Lower lobe of right lung (tissue), 2 donors: ENCODE results near the gene AKAP1. TPM values are rescaled to one million over a fixed set of nuclear protein-coding genes. Genes with fewer than 3 reads are reported as not detected.

Source experiments
- ATAC-seq, 2 donors: fragments of 200-7000 bp; cut with Tn5 transposase; one replicate each; pipeline ENCODE4 v1.9.1; 2020 to 2022; ENCODE audit warnings: mild to moderate bottlenecking in 2 of 2, moderate library complexity in 2 of 2
- DNase-seq: peaks from one replicate; pipeline ENCODE4 v3.0.0-alpha.2; 2020
- H3K27ac ChIP-seq: fragments of 200-600 bp; one replicate; pipeline ENCODE4 v1.8.0; 2022
- H3K27me3 ChIP-seq: fragments of 200-600 bp; one replicate; pipeline ENCODE4 v1.8.0; 2022; ENCODE audit warnings: low read depth
- H3K36me3 ChIP-seq: fragments of 200-600 bp; one replicate; pipeline ENCODE4 v1.8.0; 2022; ENCODE audit warnings: mild to moderate bottlenecking
- H3K4me1 ChIP-seq: fragments of 200-600 bp; one replicate; pipeline ENCODE4 v1.8.0; 2022
- H3K4me3 ChIP-seq: fragments of 200-600 bp; one replicate; pipeline ENCODE4 v1.8.0; 2022; ENCODE audit warnings: mild to moderate bottlenecking
- H3K9me3 ChIP-seq: fragments of 200-600 bp; one replicate; pipeline ENCODE4 v1.8.0; 2022
- CTCF ChIP-seq: fragments of 200-600 bp; IDR thresholded peaks from one replicate; pipeline ENCODE4 v1.8.0; 2022; ENCODE audit warnings: antibody characterized with exemption, mild to moderate bottlenecking
- intact Hi-C: fragments of 100-400 bp; cut with DNase I; formaldehyde crosslinking; loops from one replicate; pipeline ENCODE4 v1.11.0; 2022
- total RNA-seq: library from RNA; stranded (reverse); fragmentation: NEBNext Ultra II Directional; extraction: Animal tissue kit (Norgen Biotek cat#: 25700); gene quantifications from one replicate; pipeline ENCODE4 v1.2.1, GENCODE V29; 2021
- donor health status: DM: no; HTN: yes; CAD: no; lungs with severe emphysema.

The AKAP1 gene
- total RNA-seq, 1 donor from 2014 or later = 54.5 TPM

- no peak for TF ChIP-seq CTCF
- no peak for ATAC-seq
- intact Hi-C loops = loop anchor here (10.0 kb wide), 1 partner anchor 696 kb away; no protein-coding TSS in a partner anchor
Observed at GRCh38 chr17:57138956-57139576, 54.0 kb downstream of the AKAP1 start.

GRCh38 chr17:57140316-57140715, 55.3 kb downstream of the AKAP1 start:
- Histone ChIP-seq H3K27me3 (no peaks in the 10 kb centered on the region), H3K36me3 (no peaks in the 10 kb centered on the region), H3K4me3 (no peak overlapping the region), H3K4me1 (no peaks in the 10 kb centered on the region), H3K27ac (no peak overlapping the region), H3K9me3 (no peaks in the 10 kb centered on the region)
- no peak for TF ChIP-seq CTCF
- DNase-seq = no peak
- intact Hi-C loops = no loop called here
- ATAC-seq = no peak

More at GRCh38 chr17:57138956-57139576, 54.0 kb downstream of the AKAP1 start:
- no peak overlapping the region for H3K4me3 ChIP-seq
- no peaks in the 10 kb centered on the region for H3K27me3 ChIP-seq
- no peaks in the 10 kb centered on the region for H3K36me3 ChIP-seq
- no peak overlapping the region for H3K27ac ChIP-seq
- no peak for DNase-seq
- no peaks in the 10 kb centered on the region for H3K9me3 ChIP-seq
- H3K4me1 ChIP-seq = no peaks in the 10 kb centered on the region

GRCh38 chr17:57142925-57143324, 57.9 kb downstream of the AKAP1 start:
- TF ChIP-seq CTCF = no peak
- H3K27me3 ChIP-seq = no peaks in the 10 kb centered on the region
- ATAC-seq (no peak), DNase-seq (no peak)
- H3K4me3 ChIP-seq = no peak overlapping the region
- no peaks in the 10 kb centered on the region for H3K4me1 ChIP-seq
- intact Hi-C loops = no loop called here
- H3K36me3 ChIP-seq = no peaks in the 10 kb centered on the region
- no peak overlapping the region for H3K27ac ChIP-seq
- no peaks in the 10 kb centered on the region for H3K9me3 ChIP-seq

GRCh38 chr17:57143361-57143760, 58.3 kb downstream of the AKAP1 start:
- Histone ChIP-seq H3K27ac (no peak overlapping the region), H3K9me3 (no peaks in the 10 kb centered on the region), H3K27me3 (no peaks in the 10 kb centered on the region), H3K4me1 (no peaks in the 10 kb centered on the region), H3K36me3 (no peaks in the 10 kb centered on the region), H3K4me3 (no peak overlapping the region)
- ATAC-seq (no peak), DNase-seq (no peak)
- TF ChIP-seq CTCF = no peak
- intact Hi-C loops = no loop called here

GRCh38 chr17:57143919-57144318, 58.9 kb downstream of the AKAP1 start:
- no peak for TF ChIP-seq CTCF
- H3K4me3 ChIP-seq = no peak overlapping the region
- H3K27ac ChIP-seq = no peak overlapping the region
- DNase-seq (no peak), ATAC-seq (no peak)
- intact Hi-C loops = no loop called here
- no peaks in the 10 kb centered on the region for H3K36me3 ChIP-seq
- no peaks in the 10 kb centered on the region for H3K9me3 ChIP-seq
- H3K4me1 ChIP-seq = no peaks in the 10 kb centered on the region
- no peaks in the 10 kb centered on the region for H3K27me3 ChIP-seq
